Spleen (tissue), 7 donors: Measurements from ENCODE around the gene FGF22.
"Not testable (repeated sequence)": the region's sequence is repeated elsewhere in the genome, so short reads cannot be mapped to it uniquely, and the experiment has no call there.

ENCODE experiments used
- POLR2A ChIP-seq, 3 donors: fragments of 450-650 bp; IDR thresholded peaks; one replicate each; pipeline ENCODE4 v1.5.1; 2017; ENCODE audit warnings: antibody characterized with exemption in 3 of 3, mild to moderate bottlenecking in 1 of 3
- POLR2AphosphoS5 ChIP-seq, 3 donors: sonication (generic); formaldehyde crosslinking; IDR thresholded peaks; one replicate each; pipeline ENCODE4 v1.5.1; 2017; ENCODE audit warnings: antibody characterized with exemption in 3 of 3
- TF ChIP-seq, protein P1 (sequence below), 11 experiments: fragments of 200-600 bp in 7 of 11; fragments of 450-650 bp in 4 of 11; sonication (generic) in 4 of 11; IDR thresholded peaks in 8 of 11; conservative IDR thresholded peaks in 3 of 11; 1 replicate in 7 of 11; 2 replicates in 4 of 11; pipeline versions ENCODE4 v1.4.0 to v1.8.0; 2016 to 2021; ENCODE audit warnings: antibody characterized with exemption in 11 of 11, inconsistent platforms in 4 of 11, mild to moderate bottlenecking in 1 of 11
- donor health status: DM: no; HTN: no; CAD: no; lungs with moderate emphysema.
- donor health status: DM: no; HTN: no; CAD: no.
- donor health status: DM: no; HTN: no; CAD: no.

DNA sequence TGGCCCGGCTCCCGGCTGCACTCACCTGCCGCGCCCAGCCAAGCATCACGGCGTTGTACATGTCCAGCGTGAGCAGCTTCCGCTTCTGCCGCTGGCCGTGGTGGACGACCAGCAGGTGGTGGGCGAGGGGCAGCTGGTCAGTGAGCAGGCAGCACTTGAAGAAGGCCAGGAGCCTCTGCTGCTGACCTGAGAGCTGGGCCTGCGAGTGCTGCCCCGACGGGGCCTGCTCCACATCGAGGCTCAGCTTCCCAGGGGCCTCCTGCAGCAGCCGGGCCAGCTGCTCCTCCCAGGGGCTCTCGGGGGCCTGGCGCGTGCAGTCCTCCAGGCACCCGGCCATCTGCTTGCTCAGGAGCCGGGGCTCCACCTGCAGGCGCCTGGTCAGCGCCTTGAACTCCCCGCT lies 10.2 kb upstream of the FGF22 start:
- not testable (repeated sequence) for TF ChIP-seq POLR2A, POLR2AphosphoS5 (IDR thresholded peaks at IDR 0.05)
- TF ChIP-seq, protein P1, sequence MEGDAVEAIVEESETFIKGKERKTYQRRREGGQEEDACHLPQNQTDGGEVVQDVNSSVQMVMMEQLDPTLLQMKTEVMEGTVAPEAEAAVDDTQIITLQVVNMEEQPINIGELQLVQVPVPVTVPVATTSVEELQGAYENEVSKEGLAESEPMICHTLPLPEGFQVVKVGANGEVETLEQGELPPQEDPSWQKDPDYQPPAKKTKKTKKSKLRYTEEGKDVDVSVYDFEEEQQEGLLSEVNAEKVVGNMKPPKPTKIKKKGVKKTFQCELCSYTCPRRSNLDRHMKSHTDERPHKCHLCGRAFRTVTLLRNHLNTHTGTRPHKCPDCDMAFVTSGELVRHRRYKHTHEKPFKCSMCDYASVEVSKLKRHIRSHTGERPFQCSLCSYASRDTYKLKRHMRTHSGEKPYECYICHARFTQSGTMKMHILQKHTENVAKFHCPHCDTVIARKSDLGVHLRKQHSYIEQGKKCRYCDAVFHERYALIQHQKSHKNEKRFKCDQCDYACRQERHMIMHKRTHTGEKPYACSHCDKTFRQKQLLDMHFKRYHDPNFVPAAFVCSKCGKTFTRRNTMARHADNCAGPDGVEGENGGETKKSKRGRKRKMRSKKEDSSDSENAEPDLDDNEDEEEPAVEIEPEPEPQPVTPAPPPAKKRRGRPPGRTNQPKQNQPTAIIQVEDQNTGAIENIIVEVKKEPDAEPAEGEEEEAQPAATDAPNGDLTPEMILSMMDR (IDR thresholded peaks at IDR 0.05 in 8 of 11, conservative IDR thresholded peaks at IDR 0.05 in 3 of 11): not testable (repeated sequence)
